ENCODE measurements around the gene TRAF2.
A peak's percentile ranks its signal among the peaks of the same experiment; 100 is the strongest.
"Not testable (repeated sequence)": the region's sequence is repeated elsewhere in the genome, so short reads cannot be mapped to it uniquely, and the experiment has no call there.

The TRAF2 gene

DNA sequence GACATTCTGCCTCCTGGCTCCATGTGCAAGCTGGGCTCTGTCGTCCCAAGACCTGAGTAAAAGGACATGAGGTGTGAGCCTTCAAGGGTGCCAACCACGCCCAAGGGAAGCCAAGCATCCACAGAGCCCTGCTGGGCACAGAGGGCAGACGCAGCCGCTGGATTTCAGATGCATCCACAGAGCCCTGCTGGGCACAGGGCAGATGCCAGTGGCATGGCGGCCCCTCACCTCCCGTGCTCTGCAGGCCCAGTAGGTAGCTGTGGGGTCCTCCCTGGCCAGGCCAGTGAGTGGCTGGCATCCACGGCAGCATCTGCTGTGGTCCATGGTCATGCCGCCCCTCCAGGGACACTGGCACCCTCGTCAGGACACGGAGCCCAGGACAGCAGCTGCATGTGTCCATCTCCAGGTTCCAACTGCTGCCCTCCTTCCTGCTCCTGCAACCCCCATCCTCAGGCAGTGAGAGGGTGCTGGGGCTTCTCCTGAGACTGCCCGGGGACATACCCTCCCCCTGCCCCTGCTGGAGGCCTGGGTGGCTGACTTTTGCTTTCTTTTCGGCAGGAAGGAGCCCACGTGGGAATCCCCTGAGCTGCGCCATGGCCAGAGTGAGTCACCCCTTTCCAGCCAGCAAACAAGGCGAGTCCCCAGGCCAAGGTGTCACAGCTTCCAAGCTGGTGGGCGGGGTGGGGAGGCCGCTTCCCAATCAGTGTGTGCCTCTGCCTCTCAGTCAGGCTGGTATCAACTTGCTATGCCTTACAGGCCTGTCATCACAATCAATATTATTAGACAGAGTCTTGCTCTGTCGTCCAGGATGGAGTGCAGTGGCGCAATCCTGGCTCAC, 4.0 kb upstream of the TRAF2 start:
- peak; percentile 87 to 90 for DNase-seq (ENCODE audit: low read depth in 2 of 2)

DNA sequence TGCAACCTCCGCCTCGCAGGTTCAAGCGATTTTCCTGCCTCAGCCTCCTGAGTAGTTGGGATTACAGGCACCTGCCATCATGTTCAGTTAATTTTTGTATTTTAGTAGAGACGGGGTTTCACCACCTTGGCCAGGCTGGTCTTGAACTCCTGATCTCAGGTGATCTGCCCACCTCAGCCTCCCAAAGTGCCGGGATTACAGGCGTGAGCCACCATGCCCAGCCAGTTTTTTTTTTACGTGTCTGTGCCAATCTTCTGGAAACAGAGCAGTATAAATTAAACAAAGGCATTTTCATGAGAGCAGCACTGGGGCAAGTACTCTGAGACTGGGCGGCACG, 3.4 kb upstream of the TRAF2 start:
- DNase-seq (ENCODE audit: low read depth in 2 of 2), result not testable (repeated sequence)

DNA sequence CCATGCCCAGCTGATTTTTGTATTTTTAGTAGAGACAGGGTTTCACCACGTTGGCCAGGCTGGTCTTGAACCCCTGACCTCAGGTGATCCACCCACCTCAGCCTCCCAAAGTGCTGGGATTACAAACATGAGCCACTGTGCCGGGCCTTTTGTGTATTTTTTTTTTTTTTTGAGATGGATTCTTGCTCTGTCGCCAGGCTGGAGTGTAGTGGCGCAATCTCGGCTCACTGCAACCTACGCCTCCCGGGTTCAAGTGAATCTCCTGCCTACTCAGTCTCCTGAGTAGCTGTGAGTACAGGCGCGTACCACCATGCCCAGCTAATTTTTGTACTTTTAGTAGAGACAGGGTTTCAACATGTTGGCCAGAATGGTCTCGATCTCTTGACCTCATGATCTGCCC, 2.6 kb upstream of the TRAF2 start:
- DNase-seq (ENCODE audit: low read depth in 2 of 2), result not testable (repeated sequence)

DNA sequence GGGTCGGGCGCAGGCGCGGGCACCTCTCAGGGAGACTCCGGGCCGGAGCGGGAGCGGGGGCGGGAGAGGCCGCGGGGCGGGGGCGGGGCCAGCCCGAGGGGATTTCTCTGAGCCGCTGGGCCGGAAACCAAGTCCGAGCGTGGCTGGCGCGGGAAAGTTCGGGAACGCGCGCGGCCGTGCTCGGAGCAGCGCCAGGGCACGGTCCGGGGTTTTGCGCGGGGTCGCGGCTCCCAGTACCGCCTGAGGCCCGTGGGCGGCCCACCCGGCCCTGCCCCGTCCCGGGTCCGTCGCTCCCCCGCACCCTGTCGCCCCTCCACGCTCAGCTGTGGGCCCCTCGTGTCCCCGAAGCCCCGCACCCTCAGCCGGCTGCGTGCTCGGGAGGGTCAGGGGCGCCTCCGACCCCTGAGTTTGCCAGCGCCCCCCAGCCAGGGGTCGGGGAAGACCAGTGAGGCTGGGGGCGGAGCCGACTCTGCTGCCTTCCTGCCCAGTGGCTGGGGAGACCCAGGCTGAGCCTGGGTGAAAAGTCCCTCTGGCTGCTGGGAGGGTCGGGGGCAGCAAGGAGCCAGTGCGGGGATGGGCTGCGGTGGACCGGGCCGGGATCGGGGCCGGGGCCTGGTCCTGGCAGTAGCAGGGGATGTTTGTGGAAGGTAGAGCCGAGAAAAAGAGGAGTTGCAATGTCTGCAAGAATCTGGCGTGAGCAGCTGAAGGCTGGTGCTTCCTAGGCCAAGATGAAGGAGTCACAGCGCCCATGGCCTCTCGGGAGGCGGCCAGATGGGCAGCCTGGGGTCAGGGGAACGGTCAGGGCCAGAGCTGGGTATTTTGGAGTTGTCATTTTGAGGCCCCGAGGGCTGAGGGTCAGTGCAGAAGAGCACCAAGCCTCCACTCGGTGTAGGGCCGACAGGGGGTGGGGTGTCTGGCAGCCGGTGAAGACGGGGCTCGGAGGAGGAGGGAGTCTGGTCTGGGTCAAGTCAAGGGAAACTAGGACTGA, 588 bp downstream of the TRAF2 start:
- no peak for DNase-seq (ENCODE audit: low read depth in 2 of 2)

DNA sequence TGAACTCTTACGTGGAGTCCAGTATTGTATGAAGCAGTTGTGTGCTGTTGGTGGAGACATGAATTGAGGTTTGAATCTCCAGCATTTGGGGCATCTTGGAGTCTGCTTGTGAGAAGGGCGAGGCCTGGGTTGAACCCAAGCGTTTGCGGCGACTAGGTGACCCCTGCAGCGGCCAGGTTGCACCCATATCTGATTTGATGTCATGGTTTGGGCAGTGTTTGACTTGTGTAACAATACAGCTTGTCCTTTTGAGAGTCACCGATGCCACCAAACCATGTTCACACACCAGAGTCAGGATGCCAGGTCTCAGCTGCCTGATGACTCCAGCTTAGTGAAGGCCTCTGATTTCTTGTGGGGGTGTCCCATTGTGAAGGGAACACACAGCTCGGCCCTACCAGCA, 2.1 kb downstream of the TRAF2 start:
- no peak for DNase-seq (ENCODE audit: low read depth in 2 of 2)

DNA sequence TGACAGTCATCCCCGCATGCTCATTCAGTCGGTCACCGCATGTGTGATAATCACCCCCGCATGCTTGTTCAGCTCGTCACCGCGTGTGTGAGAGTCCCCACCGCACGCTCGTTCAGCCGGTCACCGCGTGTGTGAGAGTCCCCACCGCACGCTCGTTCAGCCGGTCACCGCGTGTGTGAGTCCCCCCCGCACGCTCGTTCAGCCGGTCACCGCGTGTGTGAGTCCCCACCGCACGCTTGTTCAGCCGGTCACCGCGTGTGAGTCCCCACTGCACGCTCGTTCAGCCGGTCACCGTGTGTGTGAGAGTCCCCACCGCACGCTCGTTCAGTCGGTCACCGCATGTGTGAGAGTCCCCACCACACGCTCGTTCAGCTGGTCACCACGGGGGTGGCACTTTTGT, 3.5 kb downstream of the TRAF2 start:
- DNase-seq (ENCODE audit: low read depth in 2 of 2), result no peak

DNA sequence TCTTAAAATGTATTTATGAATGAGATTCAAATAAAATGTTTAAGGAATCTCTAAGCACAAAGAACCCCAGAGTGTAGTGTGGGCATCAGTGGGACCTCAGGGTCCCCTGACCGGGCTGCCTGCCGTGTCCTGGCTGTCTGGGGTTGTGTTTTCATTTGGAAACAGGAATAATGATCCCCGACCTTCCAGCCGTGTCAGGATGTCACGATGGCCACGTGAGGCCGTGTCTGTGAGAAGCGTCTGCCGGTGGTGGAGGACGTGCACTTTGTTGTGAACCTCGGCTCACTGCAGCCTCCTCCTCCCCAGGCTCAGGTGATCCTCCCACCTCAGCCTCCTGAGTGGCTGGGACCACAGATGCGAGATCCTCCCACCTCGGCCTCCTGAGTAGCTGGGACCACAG, 4.3 kb downstream of the TRAF2 start:
- DNase-seq (ENCODE audit: low read depth in 2 of 2), result no peak

DNA sequence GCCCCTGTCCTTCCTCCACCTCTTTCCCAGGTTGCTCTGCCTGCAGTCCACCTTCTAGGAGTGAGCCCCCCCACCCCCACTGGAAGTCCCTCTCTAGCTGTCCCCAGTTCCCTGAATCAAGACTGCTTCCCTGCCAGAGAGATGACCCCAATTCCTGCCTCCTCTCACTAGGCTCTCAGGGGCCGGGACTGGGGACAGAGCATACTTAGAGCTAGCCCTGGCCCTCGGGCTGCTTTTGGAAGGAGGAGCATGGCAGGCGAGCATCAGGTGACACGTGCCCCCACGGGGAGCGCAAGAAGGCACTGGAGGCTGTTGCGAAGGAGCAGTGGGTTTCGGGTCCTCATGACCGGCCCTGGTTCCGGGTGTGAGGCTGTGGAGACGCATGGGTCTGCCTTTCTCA, 9.7 kb downstream of the TRAF2 start:
- no peak for DNase-seq (ENCODE audit: low read depth in 2 of 2)

DNA sequence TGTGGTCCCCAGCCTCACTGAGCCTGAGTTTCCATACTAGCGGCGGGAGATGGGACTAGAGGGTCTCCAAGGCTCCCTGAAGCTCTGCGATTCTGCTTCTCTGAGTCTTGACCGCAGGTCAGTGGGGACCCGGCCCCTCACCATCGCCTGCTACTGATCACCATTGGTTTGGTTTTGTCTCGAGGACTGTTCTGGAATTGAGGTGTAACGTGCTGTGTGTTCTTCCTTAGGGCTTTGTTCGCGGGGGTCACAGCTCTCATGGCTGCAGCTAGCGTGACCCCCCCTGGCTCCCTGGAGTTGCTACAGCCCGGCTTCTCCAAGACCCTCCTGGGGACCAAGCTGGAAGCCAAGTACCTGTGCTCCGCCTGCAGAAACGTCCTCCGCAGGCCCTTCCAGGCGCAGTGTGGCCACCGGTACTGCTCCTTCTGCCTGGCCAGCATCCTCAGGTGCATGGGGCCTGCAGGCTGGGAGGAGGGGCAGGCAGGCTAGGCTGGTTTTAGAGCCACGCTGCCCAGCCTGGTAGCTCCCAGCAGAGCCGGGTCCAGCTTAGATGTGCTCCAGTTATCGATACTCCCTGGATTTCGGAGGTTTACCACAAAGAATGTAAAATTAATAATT, 12.3 kb downstream of the TRAF2 start:
- no peak for DNase-seq (ENCODE audit: low read depth in 2 of 2)

DNA sequence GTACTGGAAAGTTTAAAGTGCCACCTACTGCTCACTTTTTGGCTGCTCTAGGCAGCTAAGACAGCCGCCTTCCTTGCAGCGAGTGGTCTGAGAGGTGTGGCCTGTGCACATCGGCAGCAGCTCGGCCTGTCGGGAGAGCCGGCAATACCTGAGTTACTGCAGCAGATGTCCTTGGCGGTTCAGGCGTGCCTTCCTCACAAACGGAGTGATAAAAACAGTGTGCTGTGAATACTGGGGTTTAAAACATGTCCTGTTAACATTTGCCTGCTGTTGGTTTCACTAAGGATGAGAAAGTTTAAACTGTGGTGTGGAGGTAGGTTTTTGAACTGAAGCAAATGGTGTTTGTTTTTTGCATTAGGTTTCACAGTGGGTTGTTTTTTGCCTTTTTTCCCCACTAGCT, 12.9 kb downstream of the TRAF2 start:
- no peak for DNase-seq (ENCODE audit: low read depth in 2 of 2)

DNA sequence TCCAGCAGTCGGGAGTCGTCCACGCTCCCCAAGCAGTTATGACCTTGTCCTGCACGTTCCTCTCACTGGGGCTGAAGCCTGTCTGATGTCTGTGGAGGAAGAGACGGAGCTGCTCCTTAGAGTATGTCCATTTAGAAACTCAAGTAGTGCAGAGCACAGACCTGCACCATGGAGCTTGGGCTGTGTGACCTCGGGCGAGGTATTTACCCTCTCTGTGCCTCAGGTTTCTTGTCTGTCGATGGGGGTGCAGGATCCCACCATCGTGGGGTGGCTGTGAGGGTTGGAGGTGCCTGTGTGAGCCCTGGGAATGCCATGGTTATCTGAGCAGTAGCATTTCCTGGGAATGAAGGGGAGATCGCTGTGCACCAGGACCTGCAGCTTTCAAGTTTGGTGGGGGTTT, 14.2 kb downstream of the TRAF2 start:
- no peak for DNase-seq (ENCODE audit: low read depth in 2 of 2)

DNA sequence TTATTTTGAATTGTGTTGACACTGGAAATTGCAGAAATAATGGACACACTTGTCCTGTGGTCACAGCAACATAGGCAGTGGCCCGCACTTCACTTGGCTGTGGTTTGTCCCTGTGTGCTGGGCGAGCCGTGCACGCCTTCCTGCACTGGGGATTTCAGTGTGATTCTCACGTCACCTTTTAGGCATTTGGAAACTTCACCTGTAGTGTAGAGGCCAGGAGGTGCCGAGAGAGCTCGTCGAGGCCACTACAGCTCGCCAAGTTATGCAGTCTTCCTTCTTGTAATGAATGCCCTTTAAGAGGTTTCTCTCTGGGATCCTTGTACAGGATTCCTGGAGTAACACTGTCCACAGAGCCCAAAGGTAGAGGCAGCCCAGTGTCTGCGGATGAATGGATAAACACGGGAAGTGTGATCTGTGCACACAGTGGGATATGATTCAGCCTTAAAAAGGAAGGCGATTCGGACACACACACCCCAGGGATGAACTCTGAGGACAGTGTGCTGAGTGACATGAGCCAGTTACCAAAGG, 14.7 kb downstream of the TRAF2 start:
- no peak for DNase-seq (ENCODE audit: low read depth in 2 of 2)

DNA sequence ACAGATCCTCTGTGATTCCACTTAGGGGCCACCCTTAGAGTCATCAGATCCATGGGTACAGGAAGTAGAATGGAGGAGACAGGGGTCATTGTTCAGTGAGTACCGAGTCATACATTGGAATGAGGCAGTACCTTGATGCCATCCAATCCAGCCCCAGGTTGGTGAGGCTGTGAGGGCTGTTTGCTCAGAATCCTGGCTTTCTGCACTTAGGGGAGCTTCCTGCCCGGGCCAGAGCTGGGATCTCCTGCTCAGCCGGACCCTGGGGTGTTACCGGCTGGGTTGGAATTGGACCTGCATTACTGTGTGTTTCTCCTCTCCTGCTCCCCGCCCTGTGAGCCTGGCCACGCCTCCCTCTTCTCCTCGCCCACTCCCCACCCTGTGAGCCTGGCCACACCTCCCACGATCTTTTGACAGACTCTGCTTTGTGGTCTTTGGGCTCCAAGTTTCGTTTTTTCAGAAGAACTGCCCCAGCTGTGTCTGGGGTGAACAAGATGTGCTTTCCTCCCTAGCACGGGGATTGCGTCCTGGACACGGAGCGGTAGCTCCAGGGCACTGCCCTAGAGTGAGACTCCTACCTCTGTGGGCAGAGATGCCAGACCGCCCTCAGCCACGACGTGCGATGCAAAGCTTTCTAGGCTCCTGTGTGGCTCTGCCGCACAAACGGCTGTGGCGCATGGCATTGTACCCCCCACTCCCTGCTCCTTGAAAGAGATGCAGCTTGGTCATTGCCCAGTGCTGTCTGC, 15.4 kb downstream of the TRAF2 start:
- DNase-seq (ENCODE audit: low read depth in 2 of 2), result peak; percentile 58 to 67

DNA sequence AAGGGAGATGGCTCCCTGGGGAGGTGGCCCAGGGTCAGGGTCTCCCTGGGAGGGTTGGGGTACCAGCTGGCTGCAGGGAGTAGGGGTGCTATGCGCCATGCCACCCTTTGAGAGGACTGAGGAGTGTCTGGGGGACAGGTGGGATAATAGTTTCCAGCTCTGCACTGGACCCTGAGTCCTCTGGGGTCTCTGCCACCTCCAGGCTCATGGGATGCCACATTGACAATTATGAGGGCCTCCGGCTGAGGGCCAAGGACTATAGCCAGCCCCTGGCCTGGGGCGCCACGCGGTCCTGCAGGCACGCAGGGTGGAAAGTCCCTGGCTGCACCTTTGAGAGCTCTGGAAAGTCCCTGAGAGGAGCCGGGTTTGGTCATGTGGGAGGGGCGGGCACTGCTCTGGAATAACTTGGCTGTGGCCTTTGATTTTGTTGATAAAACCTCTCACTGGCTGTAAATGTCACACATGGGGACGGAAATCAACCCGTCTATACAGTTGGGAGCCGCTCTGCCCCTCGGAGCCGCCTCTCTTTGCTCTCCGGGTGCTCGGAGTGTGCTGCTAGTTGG, 16.0 kb downstream of the TRAF2 start:
- DNase-seq (ENCODE audit: low read depth in 2 of 2), result peak; percentile 83

DNA sequence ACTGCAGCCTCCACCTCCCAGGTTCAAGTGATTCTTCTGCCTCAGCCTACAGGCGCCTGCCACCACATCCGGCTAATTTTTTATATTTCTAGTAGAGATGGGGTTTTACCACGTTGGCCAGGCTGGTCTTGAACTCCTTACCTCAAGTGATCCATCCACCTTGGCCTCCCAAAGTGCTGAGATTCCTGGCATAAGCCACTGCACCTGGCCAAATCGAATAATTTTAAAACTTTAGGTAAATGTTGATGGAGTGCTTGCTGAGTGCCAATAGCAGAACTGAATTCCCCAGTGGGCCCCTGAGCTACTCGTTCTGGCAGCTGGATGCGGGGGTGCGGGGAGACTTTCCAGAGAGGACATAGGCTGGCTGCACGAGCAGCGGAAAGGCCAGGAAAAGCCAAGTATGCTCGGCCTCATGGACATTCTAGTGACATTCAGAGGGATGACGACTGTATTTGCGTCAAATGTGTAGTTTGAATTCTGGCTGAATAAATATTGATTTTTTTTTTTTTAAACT, 16.8 kb downstream of the TRAF2 start:
- DNase-seq (ENCODE audit: low read depth in 2 of 2), result no peak

DNA sequence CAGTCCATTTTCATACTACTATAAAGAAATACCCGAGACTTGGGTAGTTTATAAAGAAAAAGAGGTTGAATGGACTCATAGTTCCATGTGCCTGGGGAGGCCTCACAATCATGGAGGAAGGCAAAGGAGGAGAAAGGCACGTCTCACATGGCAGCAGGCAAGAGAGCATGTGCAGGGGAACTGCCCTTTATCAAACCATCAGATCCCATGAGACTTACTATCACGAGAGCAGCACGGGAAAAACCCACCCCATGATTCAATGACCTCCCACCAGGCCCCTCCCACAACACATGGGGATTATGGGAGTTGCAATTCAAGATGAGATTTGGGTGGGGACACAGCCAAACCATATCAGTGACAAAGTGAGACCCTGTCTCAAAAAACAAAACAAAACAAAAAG, 19.9 kb downstream of the TRAF2 start:
- DNase-seq (ENCODE audit: low read depth in 2 of 2), result no peak

DNA sequence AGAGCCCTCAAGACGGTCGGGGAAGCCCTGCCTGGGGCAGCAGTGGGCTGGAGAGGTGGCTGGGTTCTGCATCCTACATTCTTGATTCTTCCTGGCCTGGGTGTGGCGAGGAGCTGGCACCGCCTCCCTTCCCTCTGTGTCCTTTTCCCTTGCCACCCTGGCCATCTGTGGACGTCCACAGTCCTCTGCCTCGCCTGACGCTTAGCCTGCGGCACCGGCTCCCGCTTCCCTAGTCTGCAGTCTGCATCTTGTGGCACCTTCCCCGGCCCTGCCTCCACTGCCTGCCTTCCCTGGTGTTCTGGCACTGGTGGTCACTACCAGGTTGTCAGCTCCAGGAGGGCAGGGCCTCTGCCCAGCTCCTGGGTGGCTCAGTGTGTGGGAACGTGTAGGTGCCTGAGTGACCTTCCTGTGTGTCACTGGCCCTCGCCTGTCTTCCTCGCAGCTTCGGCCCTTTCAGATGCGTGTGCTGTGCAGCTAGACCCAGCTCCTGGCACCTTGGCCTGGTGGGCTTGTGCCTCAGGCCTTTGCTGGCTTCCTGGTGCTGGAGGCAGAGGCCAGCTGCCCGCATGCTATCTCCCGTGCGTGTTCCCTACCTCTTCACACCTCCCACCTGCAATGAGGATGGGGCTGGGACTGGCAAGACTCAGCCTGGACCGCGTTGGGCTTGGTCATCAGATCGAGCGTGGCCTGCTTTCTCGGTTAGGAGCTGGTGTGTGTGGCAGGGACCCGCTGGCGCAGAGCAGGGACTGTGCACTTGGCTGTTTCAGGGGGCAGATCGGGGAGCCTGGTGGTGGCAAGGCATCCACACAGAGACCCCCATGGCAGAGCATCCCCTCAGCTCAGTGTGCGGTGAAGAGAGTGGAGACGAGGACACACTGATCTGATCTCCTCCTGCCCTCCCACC, 20.9 kb downstream of the TRAF2 start:
- no peak for DNase-seq (ENCODE audit: low read depth in 2 of 2)

DNA sequence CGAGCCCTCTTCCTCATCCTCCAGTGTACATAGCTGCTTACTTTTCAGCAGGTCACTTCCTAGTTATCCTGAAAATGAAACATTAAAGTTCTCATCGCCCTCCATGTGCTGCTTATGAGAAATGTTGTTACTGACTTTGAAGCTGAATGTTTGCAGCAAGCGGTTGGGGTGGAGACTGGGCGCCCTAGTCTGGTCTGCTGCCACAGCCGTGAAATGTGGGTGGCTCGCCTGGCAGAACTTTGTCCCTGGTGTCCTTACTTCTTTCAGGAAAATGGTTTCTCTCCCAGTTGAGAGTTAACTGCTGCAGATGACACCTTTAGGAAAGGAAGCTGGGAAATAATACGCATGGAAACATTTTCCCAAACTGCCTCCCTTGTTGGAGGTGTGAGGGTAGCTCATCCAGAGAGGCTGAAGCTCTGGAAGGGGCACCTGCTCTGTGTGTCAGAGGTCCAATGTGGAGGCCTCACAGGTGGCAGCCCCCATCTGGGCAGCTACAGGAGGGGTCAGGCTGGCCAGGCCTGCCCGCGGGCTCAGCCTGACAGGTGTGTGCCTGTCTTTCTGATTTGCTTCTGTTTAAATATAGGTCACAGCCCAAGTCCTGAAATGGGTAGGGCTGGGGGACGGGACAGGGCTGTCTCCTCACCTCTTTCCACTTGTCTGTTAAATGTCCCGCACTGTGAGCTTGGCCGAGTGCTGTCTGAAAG, 24.0 kb downstream of the TRAF2 start:
- no peak for DNase-seq (ENCODE audit: low read depth in 2 of 2)

DNA sequence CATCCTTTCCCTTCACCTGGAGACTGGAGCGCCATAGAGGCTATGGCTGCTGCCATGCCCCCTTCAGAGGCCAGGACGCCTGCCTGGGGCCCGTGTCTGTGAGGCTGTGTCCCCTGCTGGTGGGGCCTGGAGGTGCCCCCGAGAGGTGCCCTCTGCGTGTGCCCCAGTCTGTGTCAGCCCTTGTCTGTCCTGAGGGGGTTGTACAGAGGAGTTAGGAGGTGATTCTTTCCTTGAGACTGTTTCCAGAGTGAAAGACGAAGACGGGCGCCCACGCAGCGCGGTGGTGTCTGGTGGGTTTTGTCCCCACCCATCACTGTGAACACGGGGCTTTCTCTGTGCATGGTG, 24.6 kb downstream of the TRAF2 start:
- no peak for DNase-seq (ENCODE audit: low read depth in 2 of 2)
